ENCODE data around the gene CDA. TPM values are rescaled to one million over a fixed set of nuclear protein-coding genes. Genes with fewer than 3 reads are reported as not detected.

Gene CDA
- total and polyA plus RNA-seq, 2 donors (not counting 3 experiments of a cell fraction or from before 2014, with no cell fraction given): 0.35 to 1.9 TPM

DNA sequence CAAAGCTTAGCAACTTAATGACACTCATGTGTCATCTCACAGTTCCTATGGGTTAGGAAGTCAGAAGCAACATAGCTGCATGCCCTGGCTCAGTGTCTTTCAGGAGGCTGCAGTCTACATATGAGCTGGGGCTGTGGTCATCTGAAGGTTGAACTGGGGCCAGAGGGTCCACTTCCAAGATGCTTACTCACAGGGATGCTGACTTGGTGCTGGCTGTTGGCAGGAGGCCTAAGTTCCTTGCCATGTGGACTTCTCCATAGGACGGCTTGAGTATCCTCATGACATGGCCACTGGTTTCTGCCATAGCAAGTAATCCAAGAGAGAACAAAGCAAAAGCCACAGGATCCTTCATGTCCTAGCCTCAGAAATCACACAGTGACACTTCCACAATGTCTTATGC lies 48.6 kb upstream of the CDA start:
- Histone ChIP-seq H3K4me3 (replicated peaks in 1 of 3; ENCODE audit: insufficient read depth in 1 of 3, low read depth in 1 of 3, low read length in 3 of 3) (no peak overlapping the region), H3K27me3 (ENCODE audit: control insufficient read depth in 2 of 2, insufficient read depth in 2 of 2, low read length in 2 of 2) (peaks cover 2 to 4% of the 10 kb centered on the region in 2 experiments), H3K9me1 (replicated peaks; ENCODE audit: control insufficient read depth, extremely low read depth, insufficient read depth, low read length) (no peaks in the 10 kb centered on the region), H3K79me2 (ENCODE audit: control insufficient read depth, insufficient read depth, low read length) (no peaks in the 10 kb centered on the region), H2AFZ (ENCODE audit: low read depth, low read length) (no peak overlapping the region), H3K36me3 (ENCODE audit: control insufficient read depth in 2 of 2, extremely low read depth in 1 of 2, insufficient read depth in 2 of 2, low read length in 2 of 2) (no peaks in the 10 kb centered on the region), H3K27ac (ENCODE audit: insufficient read depth, low read depth, low read length) (no peak overlapping the region), H3K4me1 (ENCODE audit: control insufficient read depth, extremely low read depth, insufficient read depth, low read length) (no peaks in the 10 kb centered on the region), H3K9ac (replicated peaks; ENCODE audit: extremely low read depth, insufficient read depth, low read length) (no peak overlapping the region), H4K20me1 (replicated peaks; ENCODE audit: control insufficient read depth, extremely low read depth, insufficient read depth, low read length) (no peaks in the 10 kb centered on the region), H3K9me3 (replicated peaks; ENCODE audit: control insufficient read depth, insufficient read depth, low read length) (no peaks in the 10 kb centered on the region), H3K4me2 (ENCODE audit: insufficient read depth, low read length) (no peak overlapping the region)
- BruUV-seq (replicated peaks): no TSS peak
- intact Hi-C loops (cut with micrococcal nuclease) (no loop called here), dilution Hi-C loops (cut with MboI; ENCODE audit: extremely low pct_ligation_motif_present, low sequenced_read_pairs) (no loop called here)
- TF ChIP-seq MYC (IDR thresholded peaks at IDR 0.05; ENCODE audit: low read depth, low read length) (no peak), JUN (IDR thresholded peaks at IDR 0.05; ENCODE audit: borderline replicate concordance, insufficient read depth, insufficient read length, low read depth) (no peak), FOS (IDR thresholded peaks at IDR 0.05; ENCODE audit: borderline replicate concordance, insufficient read depth, low read length) (no peak), POLR2A (IDR thresholded peaks at IDR 0.05; ENCODE audit: low read depth, low read length) (no peak), POLR2AphosphoS5 (IDR thresholded peaks at IDR 0.05; ENCODE audit: insufficient read depth, low read depth, low read length) (no peak), GATA2 (IDR thresholded peaks at IDR 0.05; ENCODE audit: insufficient read depth, insufficient read length, low read depth, low read length) (no peak), EZH2 (IDR thresholded peaks at IDR 0.05; ENCODE audit: borderline replicate concordance, low read depth, low read length, severe bottlenecking) (no peak)
- TF ChIP-seq, protein P1, sequence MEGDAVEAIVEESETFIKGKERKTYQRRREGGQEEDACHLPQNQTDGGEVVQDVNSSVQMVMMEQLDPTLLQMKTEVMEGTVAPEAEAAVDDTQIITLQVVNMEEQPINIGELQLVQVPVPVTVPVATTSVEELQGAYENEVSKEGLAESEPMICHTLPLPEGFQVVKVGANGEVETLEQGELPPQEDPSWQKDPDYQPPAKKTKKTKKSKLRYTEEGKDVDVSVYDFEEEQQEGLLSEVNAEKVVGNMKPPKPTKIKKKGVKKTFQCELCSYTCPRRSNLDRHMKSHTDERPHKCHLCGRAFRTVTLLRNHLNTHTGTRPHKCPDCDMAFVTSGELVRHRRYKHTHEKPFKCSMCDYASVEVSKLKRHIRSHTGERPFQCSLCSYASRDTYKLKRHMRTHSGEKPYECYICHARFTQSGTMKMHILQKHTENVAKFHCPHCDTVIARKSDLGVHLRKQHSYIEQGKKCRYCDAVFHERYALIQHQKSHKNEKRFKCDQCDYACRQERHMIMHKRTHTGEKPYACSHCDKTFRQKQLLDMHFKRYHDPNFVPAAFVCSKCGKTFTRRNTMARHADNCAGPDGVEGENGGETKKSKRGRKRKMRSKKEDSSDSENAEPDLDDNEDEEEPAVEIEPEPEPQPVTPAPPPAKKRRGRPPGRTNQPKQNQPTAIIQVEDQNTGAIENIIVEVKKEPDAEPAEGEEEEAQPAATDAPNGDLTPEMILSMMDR (IDR thresholded peaks at IDR 0.05; ENCODE audit: extremely low read depth in 1 of 2, insufficient read depth in 1 of 2, low read depth in 1 of 2, low read length in 2 of 2): no peak
- TF ChIP-seq, protein P2, sequence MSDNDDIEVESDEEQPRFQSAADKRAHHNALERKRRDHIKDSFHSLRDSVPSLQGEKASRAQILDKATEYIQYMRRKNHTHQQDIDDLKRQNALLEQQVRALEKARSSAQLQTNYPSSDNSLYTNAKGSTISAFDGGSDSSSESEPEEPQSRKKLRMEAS (IDR thresholded peaks at IDR 0.05; ENCODE audit: insufficient read depth, insufficient read length): no peak
- FAIRE-seq (no peak), DNase-seq (ENCODE audit: low read depth, low spot score) (no peak)
- ChIA-PET CTCF (interaction anchor here (0.8 to 1.6 kb wide), 3 partner anchors 9 to 35 kb away, joined by 3 to 5 read pairs (median 3); no protein-coding TSS in a partner anchor), POLR2A (no interaction called here)
